Small intestine (tissue), 7 donors: ENCODE data around the gene SH3RF1. TPM values are rescaled to one million over a fixed set of nuclear protein-coding genes. Genes with fewer than 3 reads are reported as not detected.

Source experiments
- DNase-seq, 2 donors: peaks; one replicate each; pipeline versions ENCODE4 v3.0.0 to v3.0.0-alpha.2; 2013
- FAIRE-seq: peaks from 2 replicates; lab custom pipeline; 2012; peaks lifted over from hg19 to GRCh38; lab: Jason Lieb, UNC
- H3K27ac ChIP-seq, 3 donors: one replicate each; pipeline ENCODE4 v1.5.1; 2013; ENCODE audit warnings: low read length in 2 of 3, mild to moderate bottlenecking in 2 of 3, control low read depth in 1 of 3, inconsistent platforms in 1 of 3, low read depth in 1 of 3, moderate library complexity in 1 of 3
- H3K27me3 ChIP-seq, 3 donors: one replicate each; pipeline ENCODE4 v1.6.1; 2013; ENCODE audit warnings: low read length in 3 of 3, inconsistent platforms in 1 of 3; ENCODE audit not compliant: control insufficient read depth in 3 of 3, insufficient read depth in 3 of 3
- H3K36me3 ChIP-seq, 3 donors: one replicate each; pipeline ENCODE4 v1.6.1; 2013; ENCODE audit warnings: low read length in 3 of 3, inconsistent platforms in 1 of 3, low read depth in 1 of 3, mild to moderate bottlenecking in 1 of 3, moderate library complexity in 1 of 3; ENCODE audit not compliant: control insufficient read depth in 3 of 3, insufficient read depth in 2 of 3
- H3K4me1 ChIP-seq, 3 donors: one replicate each; pipeline ENCODE4 v1.6.1; 2013; ENCODE audit warnings: low read length in 2 of 3, inconsistent platforms in 1 of 3, low read depth in 1 of 3, mild to moderate bottlenecking in 1 of 3, moderate library complexity in 1 of 3; ENCODE audit not compliant: control insufficient read depth in 3 of 3, insufficient read depth in 2 of 3
- H3K4me3 ChIP-seq, 3 donors: one replicate each; pipeline ENCODE4 v1.5.1; 2013; ENCODE audit warnings: low read length in 3 of 3, control low read depth in 1 of 3, inconsistent platforms in 1 of 3, low read depth in 1 of 3, mild to moderate bottlenecking in 1 of 3, moderate library complexity in 1 of 3
- H3K9me3 ChIP-seq, 2 donors: one replicate each; pipeline ENCODE4 v1.6.1; 2013; ENCODE audit warnings: low read depth in 1 of 2, low read length in 1 of 2; ENCODE audit not compliant: control insufficient read depth in 2 of 2, insufficient read depth in 1 of 2
- WGBS, 3 donors: extraction: QIAGEN DNeasy Blood & Tissue Kit; methylation state at CpG; one replicate each; pipeline ENCODE4 v1.1.7; 2013; 5-methylcytosine and 5-hydroxymethylcytosine counted together
- polyA plus RNA-seq, 4 donors: library from polyadenylated mRNA; stranded (reverse) in 3 of 4; unstranded in 1 of 4; fragments of 200-250 nt in 3 of 4; fragments of 120-200 nt in 1 of 4; gene quantifications; one replicate each; pipeline versions ENCODE4 v1.2.1 to v1.2.3, GENCODE V29; 2013
- donor health status: healthy with polysubstance abuse.
- donor health status: control.
- donor health status: control.
- donor health status: Bipolar disorder and iron deficiency.
- donor health status: healthy.

SH3RF1 gene
- polyA plus RNA-seq, 4 donors: 10.7 to 35.6 (median 11.5) TPM

DNA sequence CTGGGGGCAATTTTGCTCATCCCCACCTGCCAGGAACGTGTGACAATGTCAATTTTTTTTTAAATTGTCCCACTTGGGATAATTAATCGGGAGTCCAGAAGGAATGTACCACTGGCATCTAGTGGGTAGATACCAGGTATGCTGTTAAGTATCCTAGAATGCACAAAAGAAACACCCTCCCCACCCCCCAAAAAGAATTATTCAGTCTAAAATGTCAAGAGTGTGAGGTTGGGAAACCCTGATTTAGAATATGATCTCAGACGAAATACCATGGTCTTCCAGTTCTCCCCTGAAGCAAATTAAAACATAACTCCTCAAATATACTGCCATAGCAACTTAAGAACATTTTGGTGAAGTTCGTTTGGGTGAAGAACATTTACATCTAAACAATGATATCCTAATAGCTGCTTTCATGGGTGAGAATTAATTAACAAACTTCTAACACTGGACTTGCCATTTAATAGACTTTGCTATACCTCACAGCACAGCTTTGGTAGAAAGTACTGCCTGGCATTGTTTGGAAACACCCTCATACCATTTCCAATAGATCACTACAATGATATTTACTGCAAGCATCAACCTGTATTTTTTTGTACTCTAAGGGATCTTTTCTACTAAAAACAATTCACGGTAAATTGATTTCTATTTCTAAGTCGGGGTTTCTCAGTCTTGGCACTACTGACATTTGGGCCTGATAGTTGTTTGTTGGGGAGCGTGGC, 36.5 kb downstream of the SH3RF1 start:
- Histone ChIP-seq H3K4me1 (no peaks in the 10 kb centered on the region), H3K36me3 (peaks cover 0 to 11% (median 0%) of the 10 kb centered on the region in 3 donors), H3K9me3 (no peaks in the 10 kb centered on the region), H3K27me3 (no peaks in the 10 kb centered on the region), H3K4me3 (no peak overlapping the region), H3K27ac (no peak overlapping the region)
- DNase-seq: no peak
- no peak for FAIRE-seq
- 77 to 84% (median 81%) methylated on average over 7 of the region's 7 CpGs for whole genome bisulfite sequencing, 3 donors

DNA sequence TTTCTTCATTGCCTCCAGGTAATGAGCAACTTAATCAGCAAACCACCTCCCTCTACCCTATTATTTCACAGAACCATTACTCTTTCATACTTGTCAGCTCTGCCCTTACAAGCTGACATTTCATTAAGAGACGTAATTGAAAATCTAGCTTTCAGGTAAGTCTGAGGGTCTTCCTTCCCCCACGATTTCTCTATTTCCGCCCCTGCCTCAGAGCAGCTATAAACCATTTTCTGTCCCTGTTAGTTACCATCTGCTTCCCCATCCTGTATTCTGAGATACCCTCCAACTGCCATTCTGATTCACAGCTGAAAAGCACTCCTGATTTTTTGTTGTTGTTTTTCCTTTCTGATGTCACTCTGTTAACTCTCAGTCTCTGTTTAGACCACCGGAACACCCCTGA, 37.1 kb downstream of the SH3RF1 start:
- H3K27me3 ChIP-seq: no peaks in the 10 kb centered on the region
- H3K4me1 ChIP-seq: no peaks in the 10 kb centered on the region
- 75 to 90% (median 81%) methylated on average over 4 of the region's 4 CpGs for WGBS, 3 donors
- H3K4me3 ChIP-seq: no peak overlapping the region
- H3K9me3 ChIP-seq: no peaks in the 10 kb centered on the region
- H3K27ac ChIP-seq: no peak overlapping the region
- DNase-seq: no peak
- peaks cover 0 to 11% (median 0%) of the 10 kb centered on the region in 3 donors for H3K36me3 ChIP-seq
- no peak for FAIRE-seq

DNA sequence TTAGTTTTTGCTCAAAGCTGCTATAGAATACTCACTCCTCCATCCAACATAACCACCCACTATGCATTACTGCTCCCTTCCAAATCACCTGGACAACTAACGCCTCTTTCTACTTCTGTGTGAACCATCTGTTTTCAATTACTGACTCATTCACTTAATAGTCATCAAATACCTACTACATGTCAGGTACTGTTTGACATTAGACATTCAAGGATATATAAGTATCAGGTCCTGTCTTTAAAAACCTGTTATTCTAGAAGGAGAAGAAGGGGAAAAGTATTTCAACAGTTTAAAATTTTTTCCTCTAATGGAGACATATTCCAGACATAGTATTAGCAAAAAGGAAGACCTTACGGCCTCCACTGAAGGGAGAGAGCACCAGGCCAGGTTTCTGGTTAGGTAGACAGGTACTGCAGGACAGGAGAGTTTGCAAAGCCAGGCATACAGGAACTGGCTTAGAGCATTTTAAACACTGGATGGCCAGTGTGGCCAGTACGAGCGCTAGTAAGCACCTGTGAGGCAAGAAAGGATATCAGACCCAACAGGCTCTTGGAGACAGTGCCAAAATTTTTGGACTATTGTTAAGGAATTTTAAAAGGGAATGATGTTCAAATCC, 39.0 kb downstream of the SH3RF1 start:
- Histone ChIP-seq H3K9me3 (no peaks in the 10 kb centered on the region), H3K4me3 (no peak overlapping the region), H3K36me3 (peaks cover 0 to 14% (median 0%) of the 10 kb centered on the region in 3 donors), H3K4me1 (no peaks in the 10 kb centered on the region), H3K27me3 (no peaks in the 10 kb centered on the region), H3K27ac (no peak overlapping the region)
- 82 to 90% (median 82%) methylated on average over 4 of the region's 4 CpGs for WGBS, 3 donors
- DNase-seq (no peak), FAIRE-seq (no peak)

DNA sequence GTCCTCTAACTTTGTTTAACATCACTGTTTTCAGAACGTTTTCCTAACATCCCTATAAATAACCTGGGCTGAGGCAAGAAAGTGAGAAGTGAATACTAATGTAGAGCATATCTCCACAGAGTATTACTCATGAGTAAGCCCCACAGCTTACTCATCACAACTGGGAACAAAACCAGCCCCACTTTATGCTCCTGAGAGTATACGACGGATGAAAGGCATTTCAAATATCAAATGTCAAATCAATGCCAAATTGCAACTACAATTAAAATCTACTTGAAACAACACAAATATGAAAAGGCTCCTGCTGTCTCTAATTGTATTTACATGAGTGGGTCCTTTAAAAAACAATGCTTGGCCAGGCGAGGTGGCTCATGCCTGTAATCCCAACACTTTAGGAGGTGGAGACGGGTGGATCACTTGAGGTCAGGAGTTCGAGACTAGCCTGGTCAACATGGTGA, 41.2 kb downstream of the SH3RF1 start:
- H3K27ac ChIP-seq: no peak overlapping the region

DNA sequence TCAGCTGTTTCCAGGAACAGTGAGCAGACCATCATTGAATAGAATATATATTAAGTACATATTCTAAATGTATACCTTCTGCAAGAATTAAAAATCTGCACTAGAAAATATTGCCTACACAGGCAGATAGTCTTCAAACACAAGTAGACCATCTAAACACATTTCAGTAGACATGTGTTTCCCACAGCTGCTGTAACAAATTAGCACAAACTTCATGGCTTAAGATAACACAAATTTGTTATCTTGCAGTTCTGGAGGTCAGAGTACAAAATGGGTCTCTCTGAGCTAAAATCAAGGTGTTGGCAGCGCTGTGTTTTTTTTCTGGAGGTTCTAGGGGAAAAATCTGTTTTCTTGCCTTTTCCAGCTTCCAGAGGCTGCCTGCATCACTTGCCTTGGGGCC, 42.7 kb downstream of the SH3RF1 start:
- WGBS, 3 donors: 80 to 98% (median 97%) methylated on average over 1 of the region's 1 CpG
- DNase-seq (no peak), FAIRE-seq (no peak)
- no peaks in the 10 kb centered on the region for H3K27me3 ChIP-seq
- peaks cover 0 to 24% (median 0%) of the 10 kb centered on the region in 3 donors for H3K4me1 ChIP-seq
- H3K27ac ChIP-seq: no peak overlapping the region
- peaks cover 0 to 10% (median 0%) of the 10 kb centered on the region in 3 donors for H3K36me3 ChIP-seq
- no peaks in the 10 kb centered on the region for H3K9me3 ChIP-seq
- no peak overlapping the region for H3K4me3 ChIP-seq

More for the DNA sequence above, 41.2 kb downstream of the SH3RF1 start:
- Histone ChIP-seq H3K4me3 (no peak overlapping the region), H3K36me3 (peaks cover 0 to 10% (median 0%) of the 10 kb centered on the region in 3 donors), H3K27me3 (no peaks in the 10 kb centered on the region), H3K9me3 (no peaks in the 10 kb centered on the region), H3K4me1 (peaks cover 0 to 12% (median 0%) of the 10 kb centered on the region in 3 donors)
- FAIRE-seq (no peak), DNase-seq (no peak)
- 56 to 71% (median 69%) methylated on average over 6 of the region's 6 CpGs for WGBS, 3 donors

DNA sequence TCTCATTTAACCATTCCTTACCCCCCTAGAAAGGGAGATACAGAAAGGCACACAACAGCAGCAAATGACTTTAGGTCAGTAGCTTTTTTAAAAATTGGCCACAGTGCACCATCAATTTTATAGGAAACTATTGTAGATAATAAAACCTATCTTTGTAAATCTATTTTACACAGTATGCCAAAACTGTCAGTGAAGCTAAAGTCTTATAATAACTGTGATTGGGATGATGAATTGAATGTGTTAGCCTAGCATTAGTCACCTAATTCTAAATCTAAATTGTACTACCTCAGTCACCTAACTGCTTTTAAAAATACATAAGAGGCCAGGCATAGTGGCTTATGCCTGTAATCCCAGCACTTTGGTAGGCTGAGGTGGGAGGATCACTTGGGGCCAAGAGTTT, 44.2 kb downstream of the SH3RF1 start:
- Histone ChIP-seq H3K4me3 (no peak overlapping the region), H3K27me3 (no peaks in the 10 kb centered on the region), H3K36me3 (peaks cover 0 to 8% (median 0%) of the 10 kb centered on the region in 3 donors), H3K27ac (no peak overlapping the region), H3K9me3 (no peaks in the 10 kb centered on the region), H3K4me1 (peaks cover 0 to 34% (median 3%) of the 10 kb centered on the region in 3 donors)
- no peak for FAIRE-seq
- DNase-seq: no peak

DNA sequence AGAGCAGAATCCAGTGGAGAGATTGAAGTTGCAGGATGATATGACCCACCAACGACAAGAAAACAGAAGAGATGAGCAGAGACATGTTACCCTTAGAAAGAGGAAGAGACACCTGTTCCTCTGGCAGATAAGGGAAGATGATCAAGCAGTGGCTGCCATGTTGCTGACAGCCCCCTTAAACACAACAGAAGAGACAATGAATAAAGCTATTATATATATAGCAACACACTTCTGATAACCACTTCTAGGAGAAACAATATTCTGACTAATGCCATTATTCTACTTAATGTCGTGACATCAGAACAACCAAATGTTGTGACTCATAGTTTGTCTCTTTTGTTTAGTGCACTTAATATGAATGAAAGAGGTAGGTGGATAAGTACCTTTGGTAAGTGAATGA, 44.9 kb downstream of the SH3RF1 start:
- Histone ChIP-seq H3K9me3 (no peaks in the 10 kb centered on the region), H3K4me3 (no peak overlapping the region), H3K27ac (peak overlapping the region in 1 of 3 donors; percentile 72), H3K4me1 (peaks cover 0 to 36% (median 3%) of the 10 kb centered on the region in 3 donors), H3K36me3 (peaks cover 0 to 8% (median 0%) of the 10 kb centered on the region in 3 donors), H3K27me3 (no peaks in the 10 kb centered on the region)
- WGBS, 3 donors: 52 to 54% (median 53%) methylated on average over 2 of the region's 2 CpGs
- DNase-seq (no peak), FAIRE-seq (no peak)

DNA sequence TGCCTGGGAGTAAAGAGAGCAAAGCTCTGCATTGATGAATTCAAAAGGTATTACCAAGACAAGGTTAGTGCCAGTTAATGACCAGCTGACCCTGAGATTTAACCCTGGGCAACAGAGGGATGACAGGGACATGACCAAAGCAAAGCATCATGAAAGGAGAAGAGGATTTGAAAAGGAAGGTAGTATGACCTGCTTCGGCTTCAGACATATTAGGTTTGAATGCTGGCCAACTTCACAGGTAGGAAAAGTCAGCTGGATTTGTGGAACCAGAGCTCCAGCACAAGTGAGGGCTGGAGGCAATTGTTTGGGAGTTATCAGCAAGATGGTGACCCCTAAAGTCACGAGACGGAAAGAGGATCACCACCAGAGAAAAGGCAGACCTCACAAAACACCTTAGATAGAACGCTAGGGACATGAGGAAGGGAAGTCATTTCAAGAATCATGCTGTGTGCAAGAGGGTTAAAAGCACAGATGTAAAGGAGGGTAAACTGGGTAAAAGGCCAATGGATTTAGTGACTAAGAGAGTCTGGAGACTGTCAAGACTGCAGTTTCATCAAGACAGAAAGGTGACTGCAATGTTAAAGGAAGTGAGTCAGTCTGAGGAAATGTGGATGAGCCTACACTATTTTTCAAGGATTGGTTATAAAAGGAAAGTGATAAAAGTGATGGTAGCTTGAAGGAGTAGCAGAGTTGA, 45.6 kb downstream of the SH3RF1 start:
- H3K4me3 ChIP-seq: no peak overlapping the region
- WGBS, 3 donors: 86 to 91% (median 90%) methylated on average over 4 of the region's 4 CpGs
- H3K4me1 ChIP-seq: peaks cover 3 to 42% (median 3%) of the 10 kb centered on the region in 3 donors
- H3K27me3 ChIP-seq: no peaks in the 10 kb centered on the region
- no peaks in the 10 kb centered on the region for H3K9me3 ChIP-seq
- peak overlapping the region in 2 of 3 donors; percentile 13 to 81 for H3K27ac ChIP-seq
- peaks cover 0 to 8% (median 0%) of the 10 kb centered on the region in 3 donors for H3K36me3 ChIP-seq
- FAIRE-seq: no peak
- DNase-seq: peak; percentile 21 to 79
